Kidney capillary endothelial cell (primary cell): ENCODE measurements around the gene CORO6.
A peak's percentile ranks its signal among the peaks of the same experiment; 100 is the strongest.

Experiments
- DNase-seq: peaks from one replicate; pipeline ENCODE4 v3.0.0-alpha.2; 2018; ENCODE audit warnings: low spot score

Gene CORO6

GRCh38 chr17:29613352-29613837, 9.3 kb downstream of the CORO6 start:
- peak; percentile 94 for DNase-seq

GRCh38 chr17:29612404-29613280, 10.1 kb downstream of the CORO6 start:
- DNase-seq, result no peak

- no peak for DNase-seq
Observed at GRCh38 chr17:29612094-29612403, 10.7 kb downstream of the CORO6 start.

GRCh38 chr17:29611351-29612093, 11.2 kb downstream of the CORO6 start:
- DNase-seq, result no peak

- no peak for DNase-seq
Observed at GRCh38 chr17:29610395-29610794, 12.3 kb downstream of the CORO6 start.

- DNase-seq, result no peak
Observed at GRCh38 chr17:29608986-29609385, 13.7 kb downstream of the CORO6 start.

GRCh38 chr17:29607557-29608195, 15.0 kb downstream of the CORO6 start:
- no peak for DNase-seq

GRCh38 chr17:29603109-29603674, 19.5 kb downstream of the CORO6 start:
- DNase-seq, result no peak

GRCh38 chr17:29597361-29598172, 25.1 kb downstream of the CORO6 start:
- DNase-seq, result no peak

- no peak for DNase-seq
Observed at GRCh38 chr17:29596811-29597210, 25.9 kb downstream of the CORO6 start.

- no peak for DNase-seq
Observed at GRCh38 chr17:29595943-29596774, 26.6 kb downstream of the CORO6 start.

GRCh38 chr17:29595107-29595942, 27.4 kb downstream of the CORO6 start:
- no peak for DNase-seq

GRCh38 chr17:29594519-29595090, 28.1 kb downstream of the CORO6 start:
- DNase-seq, result no peak

- DNase-seq, result no peak
Observed at GRCh38 chr17:29593591-29594518, 28.9 kb downstream of the CORO6 start.

GRCh38 chr17:29592850-29593551, 29.7 kb downstream of the CORO6 start, which contains the start of gene ANKRD13B:
TSS of gene ANKRD13B (plus strand) at chr17:29593132. CDS start at chr17:29593622, 490 bp downstream.
- DNase-seq, result no peak

GRCh38 chr17:29591737-29592608, 30.7 kb downstream of the CORO6 start:
- DNase-seq, result peak; percentile 85
